HS-5 (cell line): ENCODE data around the gene SELENOO.

Experiments used
- DNase-seq: peaks from one replicate; pipeline ENCODE4 v3.0.0-alpha.2; 2012; ENCODE audit warnings: low read depth

The SELENOO gene

DNA sequence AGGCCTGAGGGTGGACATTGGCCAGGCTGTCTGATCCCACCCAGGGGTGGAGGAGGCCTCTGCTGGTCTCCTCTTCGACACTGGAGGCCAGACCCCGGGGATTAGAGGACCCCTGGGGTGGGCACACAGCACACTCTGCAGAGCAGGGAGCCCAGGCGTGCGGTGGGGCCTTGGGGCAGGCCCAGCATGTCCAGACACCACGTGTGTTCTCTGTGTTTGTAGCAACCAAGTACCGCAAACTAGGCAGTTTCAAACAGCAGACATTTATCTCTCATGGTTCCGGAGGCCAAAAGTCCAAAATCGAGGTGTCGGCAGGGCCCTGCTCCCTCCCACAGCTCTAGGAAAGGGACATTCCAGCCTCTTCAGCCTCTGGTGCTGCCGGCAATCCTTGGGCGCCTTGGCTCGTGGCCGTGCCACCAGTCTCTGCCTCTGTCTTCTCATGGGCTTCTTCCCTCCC lies 28.8 kb upstream of the SELENOO start:
- DNase-seq = no peak

DNA sequence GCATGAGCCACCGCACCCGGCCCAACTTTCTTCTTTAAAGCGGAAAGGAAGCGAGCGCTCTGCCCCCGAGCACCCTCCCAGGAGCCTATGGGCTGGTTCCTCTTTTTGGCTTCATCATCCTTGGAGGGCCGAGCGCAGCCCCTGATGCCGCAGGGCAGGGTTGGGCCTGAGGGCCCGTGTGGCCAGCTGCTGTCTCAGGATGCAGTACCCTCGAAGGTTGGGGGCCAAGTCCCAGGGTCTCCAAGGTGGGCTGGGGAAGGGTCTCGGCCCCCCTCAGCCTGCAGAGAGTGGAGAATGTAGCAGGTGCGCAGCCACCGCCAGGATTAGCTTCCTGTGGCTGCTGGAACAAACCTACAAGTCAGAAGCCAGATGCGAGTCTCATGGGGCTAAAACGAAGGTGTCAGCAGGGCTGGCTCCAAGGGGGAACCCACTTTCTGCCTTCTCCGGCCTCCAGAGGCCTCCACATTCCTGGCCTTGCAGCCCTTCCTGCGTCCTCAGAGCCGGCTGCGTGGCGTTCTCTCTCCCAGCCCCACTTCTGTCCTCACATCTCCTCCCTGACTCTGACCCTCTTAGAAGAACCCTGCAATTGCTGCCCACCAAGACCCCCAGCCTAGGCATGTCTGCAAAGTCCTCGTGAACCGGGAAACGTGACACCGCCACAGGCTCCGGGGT lies 27.4 kb upstream of the SELENOO start:
- no peak for DNase-seq

DNA sequence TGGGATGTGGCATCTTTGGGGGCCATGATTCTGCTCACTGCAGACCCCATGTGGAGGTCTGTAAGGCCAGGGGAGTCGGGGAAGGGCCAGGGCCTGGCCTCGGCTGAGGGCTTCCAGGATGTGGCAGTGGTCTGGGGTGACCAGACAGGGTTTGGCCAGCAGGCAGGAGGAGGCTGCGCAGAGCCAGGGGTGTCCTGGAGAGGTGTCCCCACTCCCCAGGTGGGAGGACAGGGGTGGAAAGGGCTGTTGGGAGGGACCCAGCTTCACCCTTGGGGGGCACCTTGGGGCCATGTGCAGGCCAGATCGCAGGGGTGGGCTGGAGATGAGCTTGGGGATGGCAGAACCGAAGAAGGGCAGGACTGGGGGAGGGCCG lies 26.8 kb upstream of the SELENOO start:
- DNase-seq = no peak

DNA sequence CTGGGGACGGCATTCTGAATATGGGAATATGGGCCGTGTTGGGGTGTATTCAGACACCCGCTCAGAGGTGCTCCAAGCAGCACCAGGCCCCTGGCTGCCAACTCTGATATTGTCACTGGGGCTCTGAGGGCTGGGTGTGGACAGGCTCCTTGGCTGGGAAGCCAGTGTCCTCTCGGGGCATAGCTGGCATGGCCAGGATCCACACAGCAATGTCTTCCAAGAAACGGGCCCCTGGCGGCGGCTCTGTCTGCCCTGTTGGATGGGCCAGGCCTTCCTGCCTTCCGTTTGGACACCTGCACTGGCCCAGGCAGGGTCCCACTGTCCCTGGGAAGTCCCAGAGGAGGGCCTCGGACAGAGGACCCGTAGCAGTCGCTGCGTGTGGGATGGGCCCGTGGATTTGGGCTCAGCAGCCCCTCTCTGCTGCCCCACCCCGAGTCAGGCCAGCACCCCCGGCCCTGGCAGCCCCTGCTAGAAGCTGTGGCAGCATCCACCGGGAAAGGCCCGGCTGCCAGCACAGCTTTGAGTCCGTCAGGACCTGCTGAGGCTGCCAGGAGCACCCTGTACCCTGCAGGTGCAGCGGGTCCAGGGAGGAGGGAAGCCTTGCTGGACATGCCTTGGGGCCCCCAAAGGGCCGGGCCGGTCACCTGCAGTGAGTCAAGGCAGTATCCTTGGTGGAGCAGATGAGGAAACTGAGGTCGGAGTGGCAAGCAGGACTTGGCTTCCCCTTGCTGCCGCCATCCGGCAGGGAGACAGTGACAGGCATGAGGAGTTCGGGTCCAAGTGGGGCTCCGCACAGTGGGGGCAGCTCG lies 26.2 kb upstream of the SELENOO start:
- DNase-seq = no peak

DNA sequence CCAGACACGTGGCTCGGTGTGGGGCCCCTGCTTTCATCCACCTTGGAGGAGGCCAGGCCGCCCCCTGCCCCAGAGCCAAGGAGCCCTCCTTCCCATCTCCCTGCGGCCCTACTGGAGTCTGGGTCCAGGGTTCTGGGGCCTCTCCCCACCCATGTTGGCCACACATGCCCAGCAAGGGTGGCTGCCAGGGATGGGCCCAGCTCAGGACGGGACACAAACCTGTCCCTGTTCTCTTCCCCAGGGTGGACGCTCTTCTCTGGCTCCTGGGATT lies 25.7 kb upstream of the SELENOO start:
- DNase-seq = no peak

DNA sequence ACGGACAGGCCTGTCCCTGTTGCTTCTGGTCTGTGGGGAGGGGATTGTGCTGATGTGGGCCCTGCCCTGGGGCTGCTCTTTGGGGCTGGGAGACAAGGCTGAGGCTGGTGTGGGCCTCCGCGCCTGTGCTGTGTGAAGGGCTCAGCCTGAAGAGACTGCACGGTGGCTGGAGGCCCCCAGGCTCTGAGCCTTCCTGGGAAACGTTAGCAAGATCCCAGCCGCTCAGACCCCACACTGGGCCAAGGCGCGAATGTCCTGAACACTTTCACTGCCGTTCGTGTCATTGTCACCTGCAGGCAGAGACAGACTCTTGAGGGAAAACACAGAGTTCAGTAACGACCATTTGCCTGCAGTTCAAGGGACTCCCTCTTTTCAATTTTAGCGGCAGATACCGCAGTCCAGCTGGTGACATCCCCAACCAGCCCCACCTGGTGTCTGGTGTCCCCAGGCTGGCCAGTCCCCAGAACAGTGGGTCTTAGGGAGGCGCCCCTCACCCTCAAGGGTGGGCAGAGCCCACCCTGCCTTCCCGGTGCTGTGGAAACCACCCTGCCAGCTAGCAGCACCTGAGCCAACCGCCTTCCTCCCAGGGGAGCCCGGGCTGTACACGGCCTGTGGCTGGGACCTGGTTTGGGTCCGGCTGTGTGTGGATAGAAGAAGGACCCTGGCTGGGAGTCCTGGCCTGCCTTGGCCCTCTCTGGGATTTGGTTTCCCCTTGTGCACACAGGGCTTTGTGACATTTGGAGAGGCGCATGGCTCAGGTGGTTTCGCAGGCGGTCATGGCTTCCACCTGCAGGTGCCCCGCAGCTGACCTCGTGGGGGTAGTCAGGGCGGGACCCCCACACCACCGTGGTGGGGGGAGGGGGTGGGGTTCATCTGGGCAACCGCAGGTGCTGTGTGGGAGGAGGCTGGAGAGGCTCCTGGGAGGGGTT lies 24.6 kb upstream of the SELENOO start:
- DNase-seq = no peak

DNA sequence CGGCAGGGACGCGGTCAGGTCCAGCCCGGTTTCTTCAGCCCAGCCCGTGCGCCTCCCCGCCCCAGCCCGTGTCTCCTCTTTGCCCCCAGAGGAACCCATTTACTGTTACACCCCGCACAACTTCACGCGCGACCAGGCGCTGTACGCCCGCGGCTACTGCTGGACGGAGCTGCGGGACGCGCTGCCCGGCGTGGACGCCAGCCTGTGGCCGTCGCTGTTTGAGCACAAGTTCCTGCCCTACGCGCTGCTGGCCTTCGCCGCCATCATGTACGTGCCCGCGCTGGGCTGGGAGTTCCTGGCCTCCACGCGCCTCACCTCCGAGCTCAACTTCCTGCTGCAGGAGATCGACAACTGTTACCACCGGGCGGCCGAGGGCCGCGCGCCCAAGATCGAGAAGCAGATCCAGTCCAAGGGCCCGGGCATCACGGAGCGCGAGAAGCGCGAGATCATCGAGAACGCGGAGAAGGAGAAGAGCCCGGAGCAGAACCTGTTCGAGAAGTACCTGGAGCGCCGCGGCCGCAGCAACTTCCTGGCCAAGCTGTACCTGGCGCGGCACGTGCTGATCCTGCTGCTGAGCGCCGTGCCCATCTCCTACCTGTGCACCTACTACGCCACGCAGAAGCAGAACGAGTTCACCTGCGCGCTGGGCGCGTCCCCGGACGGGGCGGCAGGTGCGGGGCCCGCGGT lies 23.8 kb upstream of the SELENOO start:
- DNase-seq = no peak

DNA sequence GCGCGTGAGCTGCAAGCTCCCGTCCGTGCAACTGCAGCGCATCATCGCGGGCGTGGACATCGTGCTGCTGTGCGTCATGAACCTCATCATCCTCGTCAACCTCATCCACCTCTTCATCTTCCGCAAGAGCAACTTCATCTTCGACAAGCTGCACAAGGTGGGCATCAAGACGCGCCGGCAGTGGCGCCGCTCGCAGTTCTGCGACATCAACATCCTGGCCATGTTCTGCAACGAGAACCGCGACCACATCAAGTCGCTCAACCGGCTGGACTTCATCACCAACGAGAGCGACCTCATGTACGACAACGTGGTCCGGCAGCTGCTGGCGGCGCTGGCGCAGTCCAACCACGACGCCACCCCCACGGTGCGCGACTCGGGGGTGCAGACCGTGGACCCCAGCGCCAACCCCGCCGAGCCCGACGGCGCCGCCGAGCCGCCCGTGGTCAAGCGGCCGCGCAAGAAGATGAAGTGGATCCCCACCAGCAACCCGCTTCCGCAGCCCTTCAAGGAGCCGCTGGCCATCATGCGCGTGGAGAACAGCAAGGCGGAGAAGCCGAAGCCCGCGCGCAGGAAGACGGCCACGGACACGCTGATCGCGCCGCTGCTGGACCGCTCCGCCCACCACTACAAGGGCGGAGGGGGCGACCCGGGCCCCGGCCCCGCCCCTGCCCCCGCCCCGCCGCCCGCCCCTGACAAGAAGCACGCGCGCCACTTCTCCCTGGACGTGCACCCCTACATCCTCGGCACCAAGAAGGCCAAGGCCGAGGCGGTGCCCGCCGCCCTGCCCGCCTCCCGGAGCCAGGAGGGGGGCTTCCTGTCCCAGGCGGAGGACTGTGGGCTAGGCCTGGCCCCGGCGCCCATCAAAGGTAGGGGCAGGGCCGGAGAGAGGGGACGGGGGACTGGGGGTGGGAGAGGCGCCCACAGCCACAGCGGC lies 23.0 kb upstream of the SELENOO start:
- no peak for DNase-seq

DNA sequence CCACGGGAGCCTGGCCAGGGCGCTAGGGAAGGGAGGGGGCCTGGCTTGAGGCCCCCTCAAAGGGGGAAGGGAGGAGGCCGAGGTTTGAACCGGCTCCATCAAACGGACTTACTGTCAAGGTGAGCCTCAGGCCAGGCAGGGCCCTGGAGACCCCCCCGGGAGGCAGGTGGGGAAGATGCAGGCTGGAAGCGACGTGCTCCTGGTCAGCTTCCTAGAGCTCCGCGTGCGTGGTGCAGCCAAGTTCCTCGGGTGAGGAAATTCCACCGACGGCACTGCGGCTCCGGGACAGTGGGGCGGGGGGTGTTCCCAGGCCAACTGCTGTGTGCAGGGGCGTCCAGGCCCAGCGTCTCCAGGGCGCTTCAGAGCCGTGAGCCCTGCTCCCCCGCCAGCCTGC lies 22.3 kb upstream of the SELENOO start:
- no peak for DNase-seq

DNA sequence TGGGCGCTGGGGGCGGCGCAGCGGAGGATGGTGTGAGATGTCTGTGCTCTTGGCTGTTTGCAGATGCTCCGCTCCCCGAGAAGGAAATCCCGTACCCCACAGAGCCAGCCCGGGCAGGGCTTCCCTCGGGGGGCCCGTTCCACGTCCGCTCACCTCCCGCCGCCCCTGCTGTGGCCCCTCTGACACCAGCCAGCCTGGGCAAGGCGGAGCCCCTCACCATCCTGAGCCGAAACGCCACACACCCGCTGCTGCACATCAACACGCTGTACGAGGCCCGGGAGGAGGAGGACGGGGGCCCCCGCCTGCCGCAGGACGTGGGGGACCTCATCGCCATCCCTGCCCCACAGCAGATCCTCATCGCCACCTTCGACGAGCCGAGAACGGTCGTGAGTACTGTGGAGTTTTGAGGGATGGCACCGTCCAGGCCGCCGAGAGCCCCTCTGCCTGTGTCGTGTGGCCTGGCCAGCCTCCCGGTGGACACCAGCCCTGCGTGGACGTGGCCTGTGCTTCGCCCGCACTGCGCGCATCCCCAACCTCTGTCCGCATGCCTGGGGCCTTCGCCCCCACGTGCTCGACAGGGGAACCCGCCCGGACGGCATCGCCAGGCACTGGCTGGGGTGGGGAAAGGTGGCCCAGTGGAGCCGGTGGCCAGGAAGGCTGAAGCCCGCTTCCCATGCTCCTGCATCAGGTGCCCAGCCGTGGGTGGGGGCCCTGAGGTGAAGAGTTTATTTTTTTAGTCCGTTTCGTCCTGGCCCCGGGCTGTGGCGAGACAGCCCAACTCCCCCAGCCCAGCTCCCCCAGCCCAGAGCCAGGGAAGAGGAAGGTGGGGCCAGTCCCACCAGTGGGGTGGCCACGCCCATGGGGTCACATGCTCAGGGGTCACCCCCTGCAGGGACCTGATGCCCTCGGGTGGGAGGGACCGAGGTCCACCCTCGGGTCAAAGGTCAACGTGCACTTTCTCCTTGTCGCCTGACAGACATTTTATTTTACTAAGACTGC lies 21.6 kb upstream of the SELENOO start:
- no peak for DNase-seq

DNA sequence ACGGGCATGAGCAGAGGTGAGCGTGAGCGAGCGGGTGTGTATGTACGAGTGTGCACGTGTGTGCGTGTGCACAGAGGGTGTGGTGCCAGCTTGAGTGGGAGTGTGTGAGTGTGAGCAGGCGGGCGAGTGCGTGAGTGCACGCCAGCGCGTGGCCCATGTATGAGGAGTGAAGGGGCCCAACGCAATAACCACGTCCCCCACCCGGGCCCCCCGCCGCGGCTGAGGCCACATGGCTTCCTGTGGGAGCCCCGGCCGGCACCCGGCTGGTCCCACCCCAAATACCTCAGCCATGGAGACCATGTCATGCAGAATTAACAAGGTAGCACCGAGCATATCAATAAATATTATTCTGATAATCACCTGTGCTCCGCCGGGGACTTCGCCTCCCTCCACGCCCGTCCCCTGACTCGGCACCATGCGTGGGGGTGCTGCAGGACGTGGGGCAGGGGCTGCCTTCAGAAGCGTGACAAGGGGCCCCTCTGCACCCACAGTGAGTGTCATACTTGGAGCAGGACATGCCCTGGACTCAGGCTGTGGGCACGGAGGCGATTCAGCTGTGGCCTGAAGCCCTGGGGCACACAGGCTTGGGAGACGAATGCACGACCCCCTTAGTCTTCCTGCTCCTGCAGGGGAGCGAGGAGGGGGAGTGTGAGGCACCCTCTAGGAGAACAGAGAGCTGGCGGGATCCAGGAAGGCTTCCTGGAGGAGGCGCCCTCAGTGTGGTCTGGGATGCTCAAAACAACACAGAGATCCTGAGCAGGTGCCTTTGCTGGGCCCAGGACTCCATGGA lies 20.7 kb upstream of the SELENOO start:
- no peak for DNase-seq

DNA sequence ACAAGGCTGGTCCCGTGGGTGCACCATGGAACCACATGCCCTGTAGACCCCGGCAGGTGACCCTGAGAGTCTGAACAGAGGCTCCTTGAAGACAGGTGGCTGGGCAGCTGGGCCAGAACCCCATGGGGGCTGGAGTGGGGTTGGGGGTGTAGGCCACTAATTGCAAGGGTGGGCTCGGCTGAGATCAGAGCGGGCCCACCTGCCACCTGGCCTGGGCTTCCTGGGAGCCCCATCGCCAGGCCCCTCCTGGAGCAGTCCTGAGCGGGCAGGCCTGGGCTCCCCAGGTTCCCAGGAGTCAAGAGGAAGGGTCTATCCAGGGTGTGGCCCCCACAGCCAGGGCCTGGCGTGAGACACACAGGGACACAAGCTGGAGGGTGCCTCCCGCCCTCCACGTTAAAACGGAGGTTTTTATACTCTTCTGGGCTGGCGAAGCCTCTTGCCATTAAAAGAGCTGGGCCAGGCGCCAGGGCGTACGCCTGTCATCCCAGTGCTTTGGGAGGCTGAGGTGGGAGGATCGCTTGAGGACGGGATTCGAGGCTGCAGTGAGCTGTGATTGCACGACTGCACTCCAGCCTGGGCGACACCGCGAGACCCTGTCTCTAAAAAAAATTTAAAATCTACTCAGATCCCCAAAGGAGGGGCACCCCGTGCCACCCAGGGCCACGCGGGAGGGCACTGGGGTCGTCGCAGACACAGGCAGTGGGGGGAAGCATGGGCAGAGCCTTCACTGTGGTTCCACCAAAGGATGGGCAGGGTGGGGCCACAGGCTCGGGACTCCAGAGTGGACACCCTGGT lies 19.9 kb upstream of the SELENOO start:
- no peak for DNase-seq

DNA sequence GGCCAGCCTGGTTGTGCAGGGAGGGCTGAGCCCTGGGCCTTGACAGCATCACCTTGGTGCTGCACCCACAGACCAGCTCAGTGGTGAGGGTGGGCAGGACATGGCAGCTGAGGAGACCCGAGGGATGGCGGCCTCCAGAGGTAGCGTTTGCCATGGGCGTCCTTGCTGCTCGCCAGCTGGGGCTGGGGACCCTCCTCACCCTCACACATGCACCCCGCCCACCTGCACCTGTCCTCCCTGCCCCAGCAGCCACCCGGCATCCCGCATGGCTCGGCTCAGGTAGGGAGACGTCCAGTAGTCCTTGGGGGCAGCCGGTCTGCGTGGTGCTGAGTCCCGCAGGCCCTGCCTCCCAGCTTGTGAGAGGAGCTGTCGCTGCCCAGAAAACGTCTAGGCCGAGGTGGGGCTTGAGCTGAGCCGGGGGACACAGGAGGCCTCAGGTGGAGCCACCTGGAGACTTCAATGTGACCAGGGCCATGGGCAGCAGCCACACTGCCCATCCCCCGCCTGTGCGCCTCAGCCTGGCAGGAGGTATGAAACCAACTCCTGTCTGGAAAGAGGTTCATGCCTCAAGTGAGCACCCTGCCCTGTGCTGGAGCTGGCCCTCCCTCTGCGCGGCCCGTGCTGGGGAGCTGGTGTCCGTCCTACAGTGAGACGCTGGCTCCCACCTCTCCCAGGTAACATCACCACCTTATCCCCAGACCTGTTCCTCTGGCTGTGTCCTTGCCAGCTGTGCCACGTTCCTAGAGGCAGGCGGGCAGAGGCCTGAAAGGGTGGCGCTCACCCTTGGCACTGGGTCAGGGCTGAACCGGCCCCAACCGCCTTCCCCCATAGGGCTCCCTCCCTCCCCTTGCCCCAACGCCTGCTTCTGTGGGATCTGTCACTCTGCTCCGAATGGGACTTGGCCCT lies 18.4 kb upstream of the SELENOO start:
- DNase-seq = no peak

DNA sequence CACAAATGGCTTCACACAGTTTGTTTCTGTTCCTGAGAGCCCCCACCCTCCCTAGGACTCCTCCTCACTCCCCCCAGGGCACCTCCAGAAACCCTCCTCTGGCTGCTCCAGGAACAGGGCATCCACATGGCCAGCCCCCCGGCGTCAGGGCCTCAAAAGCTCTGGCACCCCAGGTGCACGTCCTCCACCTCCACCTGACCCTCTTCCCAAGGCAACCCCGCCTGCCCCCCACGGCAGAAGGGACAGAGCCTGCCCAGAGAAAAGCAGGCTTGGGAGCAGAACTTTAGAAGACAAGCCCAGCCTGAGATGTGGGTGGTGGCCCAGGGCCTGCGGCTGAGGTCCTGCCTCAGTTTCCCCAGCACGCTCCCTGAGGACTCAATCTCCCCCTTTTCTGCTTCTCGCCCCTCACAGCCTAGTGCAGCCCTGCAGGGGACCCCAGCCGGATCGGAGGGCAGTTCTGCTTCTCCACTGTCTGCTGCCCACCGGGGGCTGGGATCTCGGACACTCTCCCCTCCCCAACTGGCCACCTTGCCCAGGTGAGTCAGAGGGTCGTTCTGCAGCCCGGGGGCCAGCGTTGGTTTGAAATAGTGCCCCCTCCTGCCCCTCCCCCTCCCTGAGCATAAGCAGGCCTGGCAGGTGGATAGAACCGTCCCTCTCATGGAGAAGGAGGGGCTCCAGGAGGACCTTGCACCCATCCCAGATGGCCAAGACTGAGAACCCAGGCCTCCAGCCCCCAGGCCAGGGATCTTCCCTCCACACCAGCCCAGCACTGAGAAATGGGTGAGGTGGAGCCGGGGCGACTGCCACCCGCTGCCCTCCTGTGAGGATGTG lies 17.5 kb upstream of the SELENOO start:
- DNase-seq = no peak

DNA sequence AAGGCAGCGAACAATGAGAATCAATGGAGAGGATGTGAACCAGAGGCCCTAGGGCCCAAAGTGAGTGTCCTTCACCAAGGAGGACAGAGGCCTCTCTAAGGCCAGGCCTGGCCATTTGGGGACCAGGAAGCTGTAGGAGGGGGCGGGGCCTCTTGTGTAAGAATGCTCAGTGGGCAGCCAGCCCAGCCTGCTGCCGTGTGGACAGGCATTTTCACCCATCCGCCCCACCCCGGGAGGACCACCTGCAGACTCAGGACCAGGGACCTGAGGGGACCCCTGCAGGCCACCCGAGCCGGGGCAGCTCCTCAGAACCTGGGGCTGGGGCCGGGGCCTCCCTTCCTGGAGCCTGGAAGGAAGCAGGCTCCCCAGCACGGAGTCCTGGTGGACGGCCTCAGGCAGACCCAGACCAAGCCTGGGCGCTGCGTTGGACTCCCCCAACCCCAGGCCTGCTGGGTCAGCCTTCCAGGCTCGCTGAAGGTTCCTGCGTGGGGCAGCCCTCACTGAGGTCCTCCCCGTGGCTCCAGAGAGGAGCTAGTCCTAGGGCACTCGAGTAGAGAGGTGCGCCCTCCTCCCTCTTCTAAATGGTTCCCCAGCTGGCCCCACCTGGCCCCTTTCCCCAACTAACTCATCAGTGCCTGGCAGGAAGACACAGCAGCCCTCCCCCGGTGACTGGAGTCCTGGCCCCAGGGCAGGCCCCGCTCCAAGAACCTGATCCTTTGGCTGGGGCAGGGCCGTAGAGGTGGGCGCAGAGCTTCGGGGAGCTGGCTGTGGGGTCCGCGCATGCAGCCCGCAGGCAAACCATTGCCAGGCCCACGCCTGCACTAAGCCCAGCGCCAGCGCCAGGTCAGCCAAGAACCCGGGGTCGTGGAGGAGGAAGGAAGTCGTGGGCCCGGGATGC lies 16.6 kb upstream of the SELENOO start:
- DNase-seq = no peak
